GM18951 (cell line): ENCODE data around the gene B3GNT3.

Experiments
- POLR2A ChIP-seq: IDR thresholded peaks from 4 replicates; pipeline ENCODE4 v1.6.1; 2011; ENCODE audit warnings: mild to moderate bottlenecking; ENCODE audit not compliant: insufficient read length, insufficient read depth; ENCODE audit errors: extremely low read depth
- in situ Hi-C: fragments of 300-500 bp; cut with MboI; formaldehyde crosslinking; loops from one replicate; pipeline ENCODE4 v1.12.0; 2022; ENCODE audit warnings: low sequenced_read_pairs, mixed read lengths, inconsistent platforms; ENCODE audit not compliant: unreplicated experiment

The B3GNT3 gene

GRCh38 chr19:17817668-17818363 lies 22.9 kb downstream of the B3GNT3 start:
- TF ChIP-seq POLR2A: no peak
- in situ Hi-C loops: no loop called here

GRCh38 chr19:17821190-17821589 lies 26.3 kb downstream of the B3GNT3 start, which contains the start of gene INSL3:
TSS of gene INSL3 (minus strand) at chr19:17821519. CDS start at chr19:17821506, 13 bp downstream.
- no peak for TF ChIP-seq POLR2A
- in situ Hi-C loops: no loop called here

- in situ Hi-C loops: no loop called here
- TF ChIP-seq POLR2A: no peak
Measured at GRCh38 chr19:17824339-17824738, 29.4 kb downstream of the B3GNT3 start.

- TF ChIP-seq POLR2A: no peak
- in situ Hi-C loops: no loop called here
Measured at GRCh38 chr19:17826508-17827056, 31.6 kb downstream of the B3GNT3 start.

- TF ChIP-seq POLR2A: no peak
- in situ Hi-C loops: no loop called here
Measured at GRCh38 chr19:17829855-17830566, 35.1 kb downstream of the B3GNT3 start.

GRCh38 chr19:17830567-17831418 lies 35.9 kb downstream of the B3GNT3 start:
- TF ChIP-seq POLR2A: no peak
- in situ Hi-C loops: no loop called here

GRCh38 chr19:17831419-17831888 lies 36.5 kb downstream of the B3GNT3 start:
- no peak for TF ChIP-seq POLR2A

GRCh38 chr19:17832443-17833208 lies 37.7 kb downstream of the B3GNT3 start:
- no peak for TF ChIP-seq POLR2A
- in situ Hi-C loops: no loop called here

More at GRCh38 chr19:17831419-17831888, 36.5 kb downstream of the B3GNT3 start:
- in situ Hi-C loops: no loop called here

- in situ Hi-C loops: no loop called here
- no peak for TF ChIP-seq POLR2A
Measured at GRCh38 chr19:17834350-17835181, 39.6 kb downstream of the B3GNT3 start.

GRCh38 chr19:17835182-17836006 lies 40.5 kb downstream of the B3GNT3 start:
- in situ Hi-C loops: no loop called here

GRCh38 chr19:17836530-17836929 lies 41.6 kb downstream of the B3GNT3 start:
- in situ Hi-C loops: no loop called here
- TF ChIP-seq POLR2A: no peak

More at GRCh38 chr19:17835182-17836006, 40.5 kb downstream of the B3GNT3 start:
- no peak for TF ChIP-seq POLR2A
